ENCODE measurements around the gene LPP.

- no peak for TF ChIP-seq CTCF (IDR thresholded peaks at IDR 0.05)
- TF ChIP-seq JUN (IDR thresholded peaks at IDR 0.05), result no peak
- TF ChIP-seq POLR2A (IDR thresholded peaks at IDR 0.05; ENCODE audit: low read length), result no peak
- no peak for TF ChIP-seq PBX3 (IDR thresholded peaks at IDR 0.05)
- no peak for TF ChIP-seq POLR2AphosphoS2 (conservative IDR thresholded peaks at IDR 0.05; ENCODE audit: low read length)
- no peak for TF ChIP-seq CBX8 (IDR thresholded peaks at IDR 0.05)
- no peak for TF ChIP-seq MAFK (IDR thresholded peaks at IDR 0.05; ENCODE audit: partially characterized antibody)
- no peak for TF ChIP-seq USF2 (IDR thresholded peaks at IDR 0.05)
- TF ChIP-seq ZFP36 (IDR thresholded peaks at IDR 0.05; ENCODE audit: borderline replicate concordance, partially characterized antibody), result no peak
- TF ChIP-seq CHD4 (IDR thresholded peaks at IDR 0.05; ENCODE audit: borderline replicate concordance), result no peak
- TF ChIP-seq NR3C1 (IDR thresholded peaks at IDR 0.05), result no peak
- TF ChIP-seq JUNB (IDR thresholded peaks at IDR 0.05), result no peak
These were observed 63.8 kb downstream of the LPP start for GRCh38 chr3:188217726-188218125.
